ENCODE measurements around the gene ZNF618.

DNA sequence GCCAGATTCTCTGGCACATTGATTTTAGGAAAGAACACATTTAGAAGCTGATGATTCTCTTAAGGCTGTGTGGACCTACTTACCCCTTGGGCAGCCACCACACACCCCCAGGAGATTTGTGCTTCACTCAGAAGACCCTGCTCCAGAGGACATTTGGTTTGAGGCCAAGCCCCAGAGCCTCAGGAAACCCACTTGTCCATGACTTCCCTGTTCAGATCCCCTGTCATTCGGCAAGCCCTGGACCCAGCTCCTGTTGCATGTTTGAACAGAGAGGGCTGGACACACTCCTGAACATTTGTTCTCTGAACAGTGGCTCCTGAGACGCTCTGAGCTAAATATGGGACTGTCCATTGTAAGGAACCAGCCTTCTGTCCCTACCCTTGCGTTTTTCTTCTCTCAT lies 119.9 kb downstream of the ZNF618 start:
- TF ChIP-seq, protein P1, sequence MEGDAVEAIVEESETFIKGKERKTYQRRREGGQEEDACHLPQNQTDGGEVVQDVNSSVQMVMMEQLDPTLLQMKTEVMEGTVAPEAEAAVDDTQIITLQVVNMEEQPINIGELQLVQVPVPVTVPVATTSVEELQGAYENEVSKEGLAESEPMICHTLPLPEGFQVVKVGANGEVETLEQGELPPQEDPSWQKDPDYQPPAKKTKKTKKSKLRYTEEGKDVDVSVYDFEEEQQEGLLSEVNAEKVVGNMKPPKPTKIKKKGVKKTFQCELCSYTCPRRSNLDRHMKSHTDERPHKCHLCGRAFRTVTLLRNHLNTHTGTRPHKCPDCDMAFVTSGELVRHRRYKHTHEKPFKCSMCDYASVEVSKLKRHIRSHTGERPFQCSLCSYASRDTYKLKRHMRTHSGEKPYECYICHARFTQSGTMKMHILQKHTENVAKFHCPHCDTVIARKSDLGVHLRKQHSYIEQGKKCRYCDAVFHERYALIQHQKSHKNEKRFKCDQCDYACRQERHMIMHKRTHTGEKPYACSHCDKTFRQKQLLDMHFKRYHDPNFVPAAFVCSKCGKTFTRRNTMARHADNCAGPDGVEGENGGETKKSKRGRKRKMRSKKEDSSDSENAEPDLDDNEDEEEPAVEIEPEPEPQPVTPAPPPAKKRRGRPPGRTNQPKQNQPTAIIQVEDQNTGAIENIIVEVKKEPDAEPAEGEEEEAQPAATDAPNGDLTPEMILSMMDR (IDR thresholded peaks at IDR 0.05; ENCODE audit: low read depth, low read length, poor library complexity, severe bottlenecking) = no peak
- no peak for TF ChIP-seq EZH2phosphoT487 (IDR thresholded peaks at IDR 0.05; ENCODE audit: borderline replicate concordance, low read length)
